ENCODE results near the gene PLEKHD1.

The PLEKHD1 gene

GRCh38 chr14:69505338-69506240 is 21.1 kb downstream of the PLEKHD1 start:
- TF ChIP-seq CTCF (IDR thresholded peaks at IDR 0.05; ENCODE audit: control insufficient read depth, insufficient read depth, low read depth, low read length, missing control alignments), result no peak
- DNase-seq (ENCODE audit: low read depth), result no peak
- H3K4me3 ChIP-seq (ENCODE audit: control insufficient read depth, low read depth, low read length), result no peak overlapping the region

GRCh38 chr14:69506241-69506595 is 21.7 kb downstream of the PLEKHD1 start:
- no peak overlapping the region for H3K4me3 ChIP-seq (ENCODE audit: control insufficient read depth, low read depth, low read length)
- DNase-seq (ENCODE audit: low read depth), result no peak
- TF ChIP-seq CTCF (IDR thresholded peaks at IDR 0.05; ENCODE audit: control insufficient read depth, insufficient read depth, low read depth, low read length, missing control alignments), result no peak

GRCh38 chr14:69518289-69519101 is 34.0 kb downstream of the PLEKHD1 start:
- no peak for TF ChIP-seq CTCF (IDR thresholded peaks at IDR 0.05; ENCODE audit: control insufficient read depth, insufficient read depth, low read depth, low read length, missing control alignments)
- no peak overlapping the region for H3K4me3 ChIP-seq (ENCODE audit: control insufficient read depth, low read depth, low read length)
- DNase-seq (ENCODE audit: low read depth), result peak; percentile 49

- no peak for TF ChIP-seq CTCF (IDR thresholded peaks at IDR 0.05; ENCODE audit: control insufficient read depth, insufficient read depth, low read depth, low read length, missing control alignments)
- no peak overlapping the region for H3K4me3 ChIP-seq (ENCODE audit: control insufficient read depth, low read depth, low read length)
- peak; percentile 29 for DNase-seq (ENCODE audit: low read depth)
Measured at GRCh38 chr14:69519204-69520100, 34.9 kb downstream of the PLEKHD1 start.

- DNase-seq (ENCODE audit: low read depth), result no peak
- H3K4me3 ChIP-seq (ENCODE audit: control insufficient read depth, low read depth, low read length), result no peak overlapping the region
- TF ChIP-seq CTCF (IDR thresholded peaks at IDR 0.05; ENCODE audit: control insufficient read depth, insufficient read depth, low read depth, low read length, missing control alignments), result no peak
Measured at GRCh38 chr14:69522026-69522425, 37.5 kb downstream of the PLEKHD1 start.

- H3K4me3 ChIP-seq (ENCODE audit: control insufficient read depth, low read depth, low read length), result no peak overlapping the region
- TF ChIP-seq CTCF (IDR thresholded peaks at IDR 0.05; ENCODE audit: control insufficient read depth, insufficient read depth, low read depth, low read length, missing control alignments), result no peak
- DNase-seq (ENCODE audit: low read depth), result no peak
Measured at GRCh38 chr14:69525896-69526295, 41.4 kb downstream of the PLEKHD1 start.

Measured in AG09309 (cell line).